HG02642 (cell line): ENCODE results near the gene IMMP2L.
"Not testable (repeated sequence)": the region's sequence is repeated elsewhere in the genome, so short reads cannot be mapped to it uniquely, and the experiment has no call there.

Source experiments
- ATAC-seq: cut with Tn5 transposase; IDR thresholded peaks from one replicate; pipeline ENCODE4 v1.9.1; 2021; ENCODE audit warnings: mild to moderate bottlenecking; ENCODE audit not compliant: unreplicated experiment, poor library complexity

IMMP2L gene

DNA sequence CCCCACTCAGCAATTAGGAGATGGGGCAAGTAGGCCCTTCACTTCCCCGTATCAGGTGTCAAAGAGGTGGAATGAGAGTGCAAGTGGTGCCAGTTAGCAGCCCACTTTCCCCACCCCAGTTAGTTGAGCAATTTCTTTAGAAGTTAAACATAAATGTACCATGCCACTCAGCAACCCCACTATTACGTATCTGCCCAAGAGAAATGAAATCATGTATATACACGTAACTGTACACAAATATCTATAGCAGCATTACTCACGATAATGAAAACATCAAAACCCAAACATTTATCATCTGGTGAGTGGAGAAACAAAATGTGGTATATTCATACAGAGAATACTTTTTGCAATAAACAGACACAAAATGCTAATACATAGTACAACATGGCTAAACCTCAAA, 50.4 kb downstream of the IMMP2L start:
- no peak for ATAC-seq

DNA sequence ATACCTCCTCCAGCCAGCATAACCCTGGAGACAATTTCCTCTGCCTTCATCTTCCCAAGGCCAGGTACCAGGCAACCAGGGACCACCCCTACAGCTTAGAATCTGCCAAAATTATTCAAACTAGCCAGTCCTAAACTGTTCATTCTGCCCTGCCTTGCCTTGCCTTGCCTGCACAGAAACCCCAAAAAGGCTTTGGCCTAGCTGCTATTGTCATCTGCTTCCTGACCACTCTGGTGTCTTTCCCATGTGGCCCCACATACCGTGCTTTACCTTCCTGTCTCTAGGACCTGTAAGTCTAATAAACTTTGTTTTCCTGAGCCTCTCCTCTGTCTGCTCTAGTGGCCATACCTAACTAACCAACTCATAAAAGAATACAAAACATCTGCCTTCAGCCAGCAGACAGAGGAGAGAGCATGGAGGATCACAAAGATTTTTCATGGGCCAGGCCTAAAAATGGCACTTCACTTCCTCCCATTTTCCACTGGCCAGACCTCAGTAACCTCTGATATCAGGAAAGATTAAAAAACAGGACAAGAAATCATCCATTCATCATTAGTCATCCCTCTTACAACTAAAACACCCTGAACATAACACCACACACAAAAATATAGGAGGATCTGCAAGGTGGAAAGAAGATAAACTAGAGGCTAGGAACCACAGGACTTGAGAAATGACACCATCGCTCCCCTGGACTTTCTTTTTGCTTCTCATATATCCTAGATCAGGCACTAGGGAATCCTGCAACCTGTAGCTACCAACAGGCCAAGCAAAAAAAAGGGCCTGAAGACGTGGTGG, 51.5 kb downstream of the IMMP2L start:
- no peak for ATAC-seq

DNA sequence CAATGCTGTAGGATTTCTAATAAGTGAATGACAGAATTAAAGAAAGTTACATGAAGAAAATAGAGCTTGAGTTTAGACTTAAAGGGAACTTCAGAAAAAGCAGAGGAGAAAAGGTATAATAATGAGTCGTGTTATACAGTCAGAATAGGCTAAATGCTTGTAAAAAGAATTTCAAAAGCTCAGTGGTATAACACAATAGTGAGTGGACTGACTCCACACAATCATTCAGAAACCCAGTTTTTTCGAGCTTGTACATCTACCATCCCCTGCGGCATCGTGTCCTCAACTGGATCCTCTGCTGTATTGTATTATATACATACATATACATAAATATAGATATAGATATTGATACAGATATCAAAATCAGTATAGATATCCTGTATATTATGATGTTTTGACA, 52.2 kb downstream of the IMMP2L start:
- no peak for ATAC-seq

- ATAC-seq = no peak
Observed at GRCh38 chr7:111509288-111509687, 53.0 kb downstream of the IMMP2L start.

DNA sequence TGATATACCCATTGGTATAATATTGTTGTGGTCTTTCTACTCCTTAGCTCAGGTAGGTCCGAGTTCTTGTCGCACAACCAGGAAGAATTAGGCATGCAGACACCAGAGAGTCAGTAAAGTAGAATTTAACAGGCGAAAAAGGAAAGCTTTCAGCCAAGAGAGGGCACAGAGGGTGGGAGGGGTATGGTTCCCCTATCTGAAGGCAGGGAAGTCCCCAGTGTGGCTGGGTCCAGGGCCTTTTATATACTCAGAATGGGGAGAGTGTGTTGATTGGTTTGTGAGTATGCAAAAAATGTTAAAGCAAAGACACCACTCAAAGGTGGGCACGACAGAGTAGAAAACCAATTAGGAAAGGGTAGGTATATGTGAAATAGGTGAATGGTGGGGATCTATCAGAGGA, 53.9 kb downstream of the IMMP2L start:
- peak; percentile 42 for ATAC-seq

- not testable (repeated sequence) for ATAC-seq
Observed at GRCh38 chr7:111505422-111505821, 56.9 kb downstream of the IMMP2L start.

- not testable (repeated sequence) for ATAC-seq
Observed at GRCh38 chr7:111501799-111502198, 60.5 kb downstream of the IMMP2L start.

DNA sequence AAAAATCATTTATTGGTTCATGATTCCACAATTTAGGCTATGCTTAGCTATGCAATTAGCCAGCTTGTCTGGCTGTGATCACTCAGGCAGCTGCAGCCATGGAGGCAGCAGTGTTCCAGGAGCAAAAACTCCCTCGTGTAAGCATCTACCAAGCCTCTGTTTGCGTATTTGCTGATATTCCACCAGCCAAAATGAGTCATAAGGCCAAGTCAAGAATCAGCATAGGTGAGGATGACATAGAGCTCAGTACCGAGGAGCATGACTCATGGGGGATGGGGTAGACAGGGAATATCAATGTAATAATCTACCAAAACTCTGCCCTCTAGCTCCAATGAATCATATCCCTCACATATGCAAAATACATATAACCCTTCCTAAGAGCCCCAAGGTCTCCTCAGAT, 63.3 kb downstream of the IMMP2L start:
- ATAC-seq = no peak

DNA sequence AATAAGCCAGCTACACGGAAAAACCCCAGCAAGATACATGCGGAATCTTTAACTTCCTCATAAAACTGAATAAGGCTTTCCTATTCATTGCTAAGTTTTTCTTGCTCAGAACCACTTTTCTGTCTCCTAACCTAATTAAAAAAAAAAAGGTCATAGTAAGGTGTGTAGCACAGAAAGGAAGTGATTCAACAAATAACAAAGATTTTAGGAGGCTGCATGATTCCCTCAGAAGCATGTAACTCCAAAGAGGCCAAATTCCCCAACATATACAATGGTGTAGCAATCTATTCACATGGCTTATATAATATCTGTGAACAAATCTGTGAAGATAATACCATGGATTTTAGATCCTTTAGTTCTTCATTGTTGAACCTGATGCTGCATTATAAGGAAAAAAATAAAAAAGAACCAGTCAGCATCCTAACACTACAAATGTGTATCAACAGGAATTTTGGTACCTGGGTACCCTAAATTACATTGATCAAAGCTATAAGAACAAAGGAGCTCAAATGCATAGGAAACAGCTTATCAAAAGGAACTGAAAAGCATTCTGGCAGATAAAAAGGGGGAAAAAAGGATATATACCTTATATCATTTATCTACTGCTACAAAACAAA, 63.8 kb downstream of the IMMP2L start:
- no peak for ATAC-seq

DNA sequence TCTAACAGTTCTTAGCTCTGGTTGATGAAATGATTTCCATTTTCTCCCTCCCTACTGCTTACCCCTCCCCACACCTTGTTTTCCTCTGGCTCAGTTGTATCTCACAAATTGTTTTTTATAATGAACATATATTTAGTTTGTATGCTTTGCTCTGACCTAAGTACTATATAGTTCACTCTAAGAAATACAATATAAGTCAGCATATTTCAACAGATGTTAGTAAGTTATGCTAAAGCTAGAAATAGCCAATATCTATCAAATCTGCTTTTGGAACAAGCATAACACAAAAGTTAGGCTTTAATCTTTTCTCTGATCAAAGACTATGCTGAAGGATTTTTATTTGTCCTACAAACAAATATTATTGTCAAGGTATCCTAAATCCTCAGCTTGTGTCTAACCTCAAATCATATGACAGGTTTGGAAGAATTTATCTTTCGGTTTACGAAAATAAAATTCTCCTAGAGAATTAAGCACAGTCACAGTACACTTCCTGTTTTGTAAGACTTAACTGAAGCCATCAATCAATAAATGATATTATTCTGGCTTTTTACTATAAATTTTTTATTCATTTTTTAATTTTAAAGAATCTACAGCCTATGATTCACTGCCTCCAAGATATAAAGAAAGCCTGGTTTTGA, 67.0 kb downstream of the IMMP2L start:
- ATAC-seq = no peak

- ATAC-seq = no peak
Observed at GRCh38 chr7:111492234-111492633, 70.1 kb downstream of the IMMP2L start.

GRCh38 chr7:111486472-111487142, 75.7 kb downstream of the IMMP2L start:
- no peak for ATAC-seq

DNA sequence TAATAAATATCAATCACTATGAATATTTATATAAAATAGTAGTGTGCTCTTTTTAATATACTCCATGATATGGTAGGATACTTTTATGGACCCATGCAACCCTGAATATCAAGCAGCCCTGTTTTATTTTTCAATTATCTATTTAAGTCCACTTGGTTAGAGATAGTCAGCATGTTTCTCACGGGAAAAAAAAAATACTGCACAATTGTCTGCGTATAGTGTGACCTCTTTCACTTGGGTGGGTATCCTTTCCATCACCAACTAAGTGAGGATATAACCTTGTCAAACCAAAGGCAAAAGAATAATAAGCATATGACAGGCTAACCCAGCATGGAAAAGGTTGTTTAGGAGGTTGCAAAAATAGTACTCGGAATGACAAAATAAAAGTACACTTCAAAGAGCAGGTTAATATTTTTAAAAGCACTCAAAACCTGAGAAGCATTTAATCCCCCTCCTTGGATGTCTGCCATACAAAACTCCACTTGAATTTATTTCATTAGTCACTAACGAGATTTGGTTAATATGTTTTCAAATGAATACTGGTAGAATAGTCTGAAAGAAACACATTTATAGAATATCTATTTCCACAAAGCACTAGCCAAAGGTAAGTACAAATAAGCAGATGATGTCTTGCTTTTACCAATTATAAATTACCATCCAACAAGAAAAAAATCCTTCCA, 76.5 kb downstream of the IMMP2L start:
- no peak for ATAC-seq

DNA sequence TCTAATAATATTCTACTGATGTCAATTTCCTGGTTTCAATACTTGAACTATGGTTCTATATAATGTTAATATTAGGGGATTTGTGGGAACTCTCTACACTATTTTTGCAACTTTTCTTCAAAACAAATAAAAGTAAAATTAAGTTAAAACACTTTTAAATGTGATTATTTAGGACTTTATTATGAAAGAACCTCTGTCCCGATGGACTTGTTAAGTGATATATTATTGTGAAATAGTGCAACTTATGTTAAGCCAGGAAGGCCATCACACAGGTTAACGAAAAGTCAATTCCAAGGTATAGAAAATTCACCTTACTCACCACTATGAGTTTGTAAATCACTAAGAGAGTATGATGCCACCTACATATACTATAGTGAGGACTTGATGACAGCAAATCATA, 79.2 kb downstream of the IMMP2L start:
- no peak for ATAC-seq

- no peak for ATAC-seq
Observed at GRCh38 chr7:111477462-111478225, 84.6 kb downstream of the IMMP2L start.

DNA sequence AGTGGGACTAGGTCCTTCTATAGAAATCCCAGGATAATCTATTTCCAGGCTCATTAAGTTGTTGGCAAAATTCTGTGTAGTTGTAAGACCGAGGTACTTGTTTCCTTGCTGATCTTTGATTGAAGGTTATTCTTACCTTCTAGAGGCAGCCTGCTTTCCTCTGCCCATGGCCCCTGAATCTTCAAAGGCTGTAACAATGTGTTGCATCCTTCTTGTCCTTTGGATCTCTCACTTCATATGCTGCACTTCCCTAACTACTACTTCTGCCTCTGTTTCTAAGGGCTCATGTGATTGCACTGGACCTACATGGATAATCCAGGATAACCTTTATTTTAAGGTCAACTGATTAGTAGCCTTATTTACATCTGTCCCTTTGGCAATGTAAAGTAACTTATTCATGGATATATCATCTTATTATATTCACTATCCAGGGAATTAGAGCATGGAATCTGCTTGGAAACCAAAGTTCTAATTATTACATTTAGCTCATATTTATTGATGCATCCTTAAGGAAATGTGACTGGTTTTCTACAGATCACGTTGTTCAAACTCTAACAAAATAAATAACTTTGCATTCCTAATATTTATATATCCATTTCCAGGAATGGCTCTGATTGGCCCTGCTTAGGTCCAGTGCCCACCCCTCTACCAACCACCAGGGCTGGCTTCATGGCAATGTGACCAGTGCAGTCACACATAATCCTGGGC, 85.6 kb downstream of the IMMP2L start:
- ATAC-seq = no peak

DNA sequence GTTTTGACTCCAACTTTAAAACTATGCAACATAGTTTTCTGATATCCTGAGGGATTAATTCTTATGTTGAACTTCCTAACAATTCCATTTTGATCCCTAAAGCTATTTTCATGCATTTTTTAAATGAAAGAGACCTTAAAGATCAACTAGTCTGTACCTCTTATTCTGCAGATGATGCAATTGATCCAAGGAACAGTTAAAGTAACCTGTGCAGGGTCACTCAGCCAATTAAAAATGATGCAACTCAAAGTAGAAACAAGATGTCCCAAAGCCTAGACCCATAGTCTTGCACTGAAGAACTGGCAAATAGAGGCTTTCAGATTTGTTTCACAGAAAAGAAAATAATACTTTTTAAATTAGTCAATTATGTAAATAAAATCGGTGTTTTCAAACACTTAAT, 86.3 kb downstream of the IMMP2L start:
- no peak for ATAC-seq

- ATAC-seq = no peak
Observed at GRCh38 chr7:111475419-111475748, 86.9 kb downstream of the IMMP2L start.

DNA sequence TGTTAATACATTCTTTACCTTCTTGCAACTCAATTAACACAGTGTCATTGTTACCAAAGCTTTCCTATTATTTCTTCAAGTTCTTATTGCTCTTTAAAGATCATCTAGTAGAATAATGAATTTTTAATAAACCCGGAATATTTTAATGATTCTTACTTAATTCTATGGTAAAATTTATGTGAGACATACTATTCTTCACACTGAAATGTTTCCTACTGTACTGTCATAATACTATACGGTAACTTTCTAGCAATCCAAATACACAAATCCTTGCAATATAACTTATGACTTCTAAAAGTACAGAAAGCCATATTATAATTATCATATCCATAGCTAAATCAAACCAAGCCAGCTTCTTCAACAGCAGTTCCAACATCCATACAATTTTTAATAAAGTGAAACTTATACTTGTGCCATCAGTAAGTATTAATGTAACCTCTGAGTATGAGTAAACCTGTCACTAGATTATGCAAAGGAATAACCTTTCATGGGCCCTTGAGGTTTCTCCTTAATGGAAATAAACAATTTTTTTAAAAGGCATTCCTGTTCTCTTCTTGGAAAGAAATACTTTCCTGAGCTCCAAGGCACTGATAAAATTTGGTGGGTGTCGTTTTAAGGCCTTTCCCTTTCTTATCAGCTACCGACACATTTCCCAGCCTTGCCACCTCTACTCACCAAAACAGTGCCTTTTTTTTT, 87.4 kb downstream of the IMMP2L start:
- no peak for ATAC-seq
